Inferior parietal cortex (tissue), 1 donor: ENCODE data around the gene CTNNBIP1.
"Not testable (repeated sequence)": the region's sequence is repeated elsewhere in the genome, so short reads cannot be mapped to it uniquely, and the experiment has no call there.

ENCODE experiments used
- DNase-seq: peaks from one replicate; pipeline ENCODE4 v3.0.0-alpha.2; 2016; ENCODE audit errors: extremely low spot score

Gene CTNNBIP1

DNA sequence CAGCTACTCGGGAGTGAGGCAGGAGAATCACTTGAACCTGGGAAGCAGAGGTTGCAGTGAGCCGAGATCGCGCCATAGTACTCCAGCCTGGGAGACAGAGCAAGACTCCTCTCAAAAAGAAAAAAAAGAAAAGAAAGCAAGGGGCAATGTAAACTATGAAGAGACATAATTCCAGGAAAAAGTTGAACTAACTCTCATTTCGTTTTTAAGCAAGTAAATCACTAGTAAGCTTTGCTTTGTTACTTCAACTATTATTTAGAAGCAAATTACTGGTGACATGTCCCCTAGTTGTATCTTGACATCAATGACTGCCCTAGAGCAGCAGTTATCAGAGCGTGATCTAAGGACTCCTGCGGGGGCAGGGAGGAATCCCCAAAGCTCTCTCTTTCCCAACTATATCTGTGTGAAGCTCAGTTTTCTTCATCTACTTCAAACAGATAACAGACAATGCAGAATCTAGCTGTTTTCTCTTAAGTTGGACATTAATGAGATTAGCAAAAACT is 105.0 kb downstream of the CTNNBIP1 start:
- DNase-seq, result no peak

GRCh38 chr1:9803003-9803918 is 106.8 kb downstream of the CTNNBIP1 start:
- DNase-seq, result not testable (repeated sequence)

DNA sequence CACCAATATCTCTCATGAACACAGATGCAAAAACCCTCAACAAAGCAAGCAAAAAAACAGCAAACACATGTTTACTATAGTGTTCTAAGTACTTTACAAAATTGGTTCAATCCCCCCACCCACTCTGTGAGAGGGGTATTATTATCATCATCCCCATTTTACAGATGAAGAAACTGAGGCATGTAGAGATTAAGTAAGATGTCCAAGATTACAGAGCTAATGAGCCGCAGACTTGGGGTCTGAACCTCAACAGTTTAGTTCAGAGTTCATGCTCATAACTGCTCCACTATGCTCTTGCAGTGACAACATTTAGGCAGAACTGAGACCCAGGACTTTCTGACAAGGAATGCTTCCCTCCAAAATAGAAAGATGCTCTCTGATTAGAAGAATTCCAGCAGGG is 108.2 kb downstream of the CTNNBIP1 start:
- DNase-seq, result no peak
